KMS-11 (cell line): Measurements from ENCODE around the gene ERRFI1.

Source experiments
- H2AFZ ChIP-seq: fragments of 200-600 bp; sonication (generic); 2 replicates; pipeline ENCODE4 v1.6.1; 2016; ENCODE audit warnings: antibody characterized with exemption, mixed run types, low read depth
- H3K27ac ChIP-seq: fragments of 200-600 bp; sonication (generic); 2 replicates; pipeline ENCODE4 v1.6.1; 2016; ENCODE audit warnings: mild to moderate bottlenecking, mixed run types
- H3K27me3 ChIP-seq: fragments of 200-600 bp; sonication (generic); 2 replicates; pipeline ENCODE4 v1.6.1; 2017; ENCODE audit warnings: mild to moderate bottlenecking, low read depth, mixed run types, moderate library complexity; ENCODE audit not compliant: insufficient read depth
- H3K36me3 ChIP-seq: fragments of 200-600 bp; sonication (generic); 2 replicates; pipeline ENCODE4 v1.6.1; 2017; ENCODE audit warnings: mild to moderate bottlenecking, mixed run types; ENCODE audit not compliant: insufficient read depth
- H3K4me1 ChIP-seq: fragments of 200-600 bp; sonication (generic); 2 replicates; pipeline ENCODE4 v1.6.1; 2016; ENCODE audit warnings: mild to moderate bottlenecking, low read depth, mixed run types; ENCODE audit not compliant: poor library complexity, severe bottlenecking
- H3K4me2 ChIP-seq: fragments of 200-600 bp; sonication (generic); 2 replicates; pipeline ENCODE4 v1.7.0; 2016; ENCODE audit warnings: mild to moderate bottlenecking, mixed run types
- H3K4me3 ChIP-seq: fragments of 200-600 bp; sonication (generic); IDR thresholded peaks from 2 replicates; pipeline ENCODE4 v1.6.1; 2017; ENCODE audit warnings: low read depth, low read length, mixed read lengths; ENCODE audit not compliant: insufficient read depth
- H3K79me2 ChIP-seq: fragments of 200-600 bp; sonication (generic); 2 replicates; pipeline ENCODE4 v1.6.1; 2016; ENCODE audit warnings: low read depth, mixed run types; ENCODE audit not compliant: insufficient read depth
- H3K9ac ChIP-seq: fragments of 200-600 bp; sonication (generic); 2 replicates; pipeline ENCODE4 v1.6.1; 2016; ENCODE audit warnings: mild to moderate bottlenecking, mixed run types
- H4K20me1 ChIP-seq: fragments of 200-600 bp; sonication (generic); 2 replicates; pipeline ENCODE4 v1.6.1; 2016; ENCODE audit warnings: mild to moderate bottlenecking, mixed run types; ENCODE audit not compliant: insufficient read depth
- CTCF ChIP-seq: fragments of 200-600 bp; sonication (generic); conservative IDR thresholded peaks from 2 replicates; pipeline ENCODE4 v1.6.1; 2017; ENCODE audit warnings: low read depth, mild to moderate bottlenecking, antibody characterized with exemption, low read length, moderate library complexity, mixed read lengths

ERRFI1 gene

GRCh38 chr1:7975212-7975865 is 50.8 kb downstream of the ERRFI1 start:
- Histone ChIP-seq H3K36me3 (peaks cover 12% of the 10 kb centered on the region; the same call in 1 of the 2 replicates), H3K9ac (no peak overlapping the region), H3K4me1 (no peaks in the 10 kb centered on the region), H3K4me2 (no peak overlapping the region), H3K79me2 (no peaks in the 10 kb centered on the region), H2AFZ (no peak overlapping the region), H3K27ac (no peak overlapping the region), H3K27me3 (no peaks in the 10 kb centered on the region), H3K4me3 (no peak overlapping the region), H4K20me1 (no peaks in the 10 kb centered on the region)
- TF ChIP-seq CTCF = peak; percentile 74

- Histone ChIP-seq H3K36me3 (peaks cover 17% of the 10 kb centered on the region; the same call in 1 of the 2 replicates), H3K27ac (no peak overlapping the region), H3K9ac (no peak overlapping the region), H4K20me1 (no peaks in the 10 kb centered on the region), H3K4me3 (no peak overlapping the region), H3K4me1 (no peaks in the 10 kb centered on the region), H3K27me3 (no peaks in the 10 kb centered on the region), H3K79me2 (no peaks in the 10 kb centered on the region), H3K4me2 (no peak overlapping the region), H2AFZ (no peak overlapping the region)
- TF ChIP-seq CTCF = no peak
Measured at GRCh38 chr1:7973086-7973485, 53.0 kb downstream of the ERRFI1 start.

GRCh38 chr1:7972285-7972684 is 53.8 kb downstream of the ERRFI1 start:
- H3K36me3 ChIP-seq = peaks cover 17% of the 10 kb centered on the region; the same call in 1 of the 2 replicates
- no peak overlapping the region for H3K27ac ChIP-seq
- no peak overlapping the region for H2AFZ ChIP-seq
- H3K4me2 ChIP-seq = no peak overlapping the region
- no peak overlapping the region for H3K9ac ChIP-seq
- H3K79me2 ChIP-seq = peaks cover 7% of the 10 kb centered on the region; the same call in 1 of the 2 replicates
- no peaks in the 10 kb centered on the region for H4K20me1 ChIP-seq
- H3K27me3 ChIP-seq = no peaks in the 10 kb centered on the region
- H3K4me3 ChIP-seq = no peak overlapping the region
- peaks cover 3% of the 10 kb centered on the region for H3K4me1 ChIP-seq
- no peak for TF ChIP-seq CTCF

- no peak overlapping the region for H3K9ac ChIP-seq
- no peak overlapping the region for H3K4me3 ChIP-seq
- H2AFZ ChIP-seq = no peak overlapping the region
- no peak overlapping the region for H3K27ac ChIP-seq
- H3K36me3 ChIP-seq = peaks cover 17% of the 10 kb centered on the region; the same call in 1 of the 2 replicates
- H4K20me1 ChIP-seq = no peaks in the 10 kb centered on the region
- no peaks in the 10 kb centered on the region for H3K27me3 ChIP-seq
- H3K4me2 ChIP-seq = no peak overlapping the region
- H3K79me2 ChIP-seq = peaks cover 20% of the 10 kb centered on the region; the same call in 1 of the 2 replicates
- peaks cover 6% of the 10 kb centered on the region for H3K4me1 ChIP-seq
- no peak for TF ChIP-seq CTCF
Measured at GRCh38 chr1:7971024-7971423, 55.1 kb downstream of the ERRFI1 start.
